HepG2 (cell line): ENCODE measurements around the gene MGAT5. TPM values are rescaled to one million over a fixed set of nuclear protein-coding genes. Genes with fewer than 3 reads are reported as not detected.

Source experiments
- AGO2 ChIP-seq: fragments of 200-400 bp; formaldehyde crosslinking; optimal IDR thresholded peaks from 2 replicates; pipeline ENCODE3; 2017; ENCODE audit warnings: mild to moderate bottlenecking, low read depth, low read length, moderate library complexity
- DDIT3 ChIP-seq: sonication (generic); formaldehyde crosslinking; IDR thresholded peaks from 2 replicates; pipeline ENCODE4 v1.4.0; 2020; ENCODE audit warnings: mild to moderate bottlenecking, missing genetic modification reagents
- FOXJ3 ChIP-seq: sonication (generic); formaldehyde crosslinking; IDR thresholded peaks from 2 replicates; pipeline ENCODE4 v1.4.0; 2020; ENCODE audit warnings: missing genetic modification reagents, mild to moderate bottlenecking, borderline replicate concordance
- HOXA5 ChIP-seq: sonication (generic); formaldehyde crosslinking; IDR thresholded peaks from 2 replicates; pipeline ENCODE4 v1.4.0; 2020; ENCODE audit warnings: missing genetic modification reagents
- JARID2 ChIP-seq: sonication (generic); formaldehyde crosslinking; IDR thresholded peaks from 2 replicates; pipeline ENCODE4 v1.8.1; 2023; ENCODE audit warnings: missing genetic modification reagents, inconsistent platforms; ENCODE audit not compliant: insufficient replicate concordance
- KDM1A ChIP-seq: IDR thresholded peaks from 2 replicates; pipeline ENCODE4 v1.6.1; 2016; ENCODE audit warnings: missing compliant biosample characterization
- MEIS1 ChIP-seq: sonication (generic); formaldehyde crosslinking; IDR thresholded peaks from 2 replicates; pipeline ENCODE4 v1.9.0; 2021; ENCODE audit warnings: mild to moderate bottlenecking, missing genetic modification reagents, moderate library complexity, borderline replicate concordance
- MNT ChIP-seq: fragments of 450-650 bp; IDR thresholded peaks from 2 replicates; pipeline ENCODE4 v1.6.1; 2016
- SRSF4 ChIP-seq: fragments of 200-400 bp; formaldehyde crosslinking; IDR thresholded peaks from one replicate; pipeline ENCODE4 v1.6.1; 2018; ENCODE audit warnings: mild to moderate bottlenecking, low read depth, low read length, moderate library complexity; ENCODE audit not compliant: poor library complexity, severe bottlenecking
- THAP8 ChIP-seq: sonication (generic); formaldehyde crosslinking; IDR thresholded peaks from 2 replicates; pipeline ENCODE4 v1.5.1; 2020; ENCODE audit warnings: missing genetic modification reagents, mild to moderate bottlenecking, borderline replicate concordance
- ZBTB14 ChIP-seq: sonication (generic); formaldehyde crosslinking; IDR thresholded peaks from 2 replicates; pipeline ENCODE4 v1.4.0; 2020; ENCODE audit warnings: missing genetic modification reagents
- ZBTB4 ChIP-seq: sonication (generic); formaldehyde crosslinking; IDR thresholded peaks from 2 replicates; pipeline ENCODE4 v1.4.0; 2020; ENCODE audit warnings: missing genetic modification reagents, mild to moderate bottlenecking, borderline replicate concordance
- ZFP41 ChIP-seq: sonication (generic); formaldehyde crosslinking; IDR thresholded peaks from 2 replicates; pipeline ENCODE4 v1.4.0; 2020; ENCODE audit warnings: mild to moderate bottlenecking, missing genetic modification reagents, borderline replicate concordance
- ZNF18 ChIP-seq: sonication (generic); formaldehyde crosslinking; IDR thresholded peaks from 2 replicates; pipeline ENCODE4 v1.8.0; 2022; ENCODE audit warnings: mild to moderate bottlenecking, missing genetic modification reagents; ENCODE audit not compliant: insufficient replicate concordance
- ZNF331 ChIP-seq: sonication (generic); formaldehyde crosslinking; IDR thresholded peaks from 2 replicates; pipeline ENCODE4 v1.4.0; 2020; ENCODE audit warnings: missing genetic modification reagents
- ZNF503 ChIP-seq: sonication (generic); formaldehyde crosslinking; IDR thresholded peaks from 2 replicates; pipeline ENCODE4 v1.4.0; 2020; ENCODE audit warnings: missing genetic modification reagents
- polyA plus RNA-seq, 8 experiments: library from polyadenylated mRNA; depleted of rRNA in 3 of 8; stranded (reverse) in 7 of 8; unstranded in 1 of 8; fragments of >200 nt; fragmentation: Illumina TruSeq in 4 of 8; extraction: Trizol in 4 of 8; gene quantifications; 2 replicates each; pipeline versions ENCODE4 v1.2.1 to v1.2.3, GENCODE V29; 2011 to 2016; ENCODE audit warnings: low read depth in 4 of 8, missing spikeins in 1 of 8, mixed read lengths in 1 of 8; ENCODE audit not compliant: insufficient read depth in 1 of 8
- total RNA-seq, 5 experiments: library from RNA; depleted of rRNA; stranded (reverse); fragments of >200 nt; fragmentation: Illumina TruSeq; extraction: Trizol; gene quantifications; 2 replicates each; pipeline ENCODE4 v1.2.3, GENCODE V29; 2016; ENCODE audit warnings: low read depth in 1 of 5

The MGAT5 gene
- total and polyA plus RNA-seq, 2 of the 13 experiments (the other 11 are each of a cell fraction or from before 2014, with no cell fraction given), result 33.1 to 60.2 TPM

- no peak for TF ChIP-seq ZNF18 (CRISPR knock-in tag)
- peak; percentile 92; the same call in 1 of the 2 replicates for TF ChIP-seq HOXA5
- no peak for TF ChIP-seq AGO2
- peak; percentile 81 for TF ChIP-seq MNT
- no peak for TF ChIP-seq DDIT3
- TF ChIP-seq ZNF503, result peak; percentile 98
- no peak for TF ChIP-seq ZFP41 (CRISPR knock-in tag)
- peak; percentile 60; the same call in 1 of the 2 replicates for TF ChIP-seq ZBTB4 (CRISPR knock-in tag)
- TF ChIP-seq ZNF331 (CRISPR knock-in tag), result peak; percentile 73
- TF ChIP-seq JARID2, result no peak
- peak; percentile 99 for TF ChIP-seq FOXJ3 (CRISPR knock-in tag)
- TF ChIP-seq THAP8 (CRISPR knock-in tag), result no peak
- no peak for TF ChIP-seq SRSF4
- no peak for TF ChIP-seq ZBTB14 (CRISPR knock-in tag)
- peak; percentile 78 for TF ChIP-seq MEIS1 (CRISPR knock-in tag)
- no peak for TF ChIP-seq KDM1A (CRISPR knock-in tag)
Measured at GRCh38 chr2:134411828-134412638, 158.2 kb downstream of the MGAT5 start (continued).
